ENCODE data around the gene PTK7. TPM values are rescaled to one million over a fixed set of nuclear protein-coding genes. Genes with fewer than 3 reads are reported as not detected.

Gene PTK7
- total RNA-seq, 1 experiment from 2014 or later, result 59.6 TPM

- no peak for DNase-seq (ENCODE audit: low read depth)
Measured at GRCh38 chr6:43204271-43205105, 128.4 kb downstream of the PTK7 start.

DNA sequence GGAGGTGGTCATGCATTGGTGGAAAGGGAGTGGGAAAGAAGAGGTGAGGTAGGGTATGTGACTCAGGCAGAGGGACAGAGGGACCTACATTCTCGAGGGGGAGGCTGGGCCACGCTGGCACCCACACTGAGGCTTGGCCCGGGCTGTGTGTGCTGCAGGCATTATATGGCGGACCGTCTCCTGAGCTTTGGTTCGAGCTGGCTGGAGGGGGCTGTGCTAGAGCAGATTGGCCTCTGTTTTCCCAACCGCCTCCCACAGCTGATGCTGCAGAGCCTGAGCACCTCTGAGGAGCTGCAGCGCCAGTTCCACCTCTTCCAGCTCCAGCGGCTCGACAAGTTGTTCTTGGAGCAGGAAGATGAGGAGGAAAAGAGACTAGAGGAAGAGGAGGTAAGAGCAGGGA lies 129.7 kb downstream of the PTK7 start:
- no peak for DNase-seq (ENCODE audit: low read depth)

DNA sequence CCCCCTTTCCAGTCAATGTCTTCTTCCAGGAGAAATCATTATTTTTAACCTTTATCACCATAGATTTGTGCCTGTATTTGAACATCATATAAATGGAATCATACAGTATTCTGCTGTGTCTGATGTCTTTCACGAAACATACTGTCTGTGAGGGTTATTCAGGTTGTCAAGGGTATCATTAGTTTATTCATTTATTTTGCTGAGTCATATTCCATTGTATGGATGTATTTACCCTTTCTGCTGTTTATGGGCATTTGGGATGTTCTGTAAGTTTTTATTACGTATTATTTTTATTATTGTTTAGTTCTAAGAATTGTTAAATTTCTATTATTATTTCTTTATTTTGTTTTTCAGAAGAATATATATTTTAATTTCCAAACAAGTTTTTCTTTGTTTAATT lies 131.2 kb downstream of the PTK7 start:
- DNase-seq (ENCODE audit: low read depth), result no peak

Other genes with a start within 250 kb of the PTK7 start
- gene RPL7L1, start 196.7 kb upstream of the PTK7 start, total RNA-seq (2014; rRNA removed; shearing (Covaris generic)), result 142 and 157 TPM in 2 replicates
- gene PTCRA, start 160.3 kb upstream of the PTK7 start, total RNA-seq (2014; rRNA removed; shearing (Covaris generic)), result not detected in 2 replicates
- 70.0 and 83.3 TPM in 2 replicates for gene CNPY3, start 146.8 kb upstream of the PTK7 start, total RNA-seq (2014; rRNA removed; shearing (Covaris generic))
- 0.12 TPM in 1 of 2 replicates, not detected in the other for gene GNMT, start 115.6 kb upstream of the PTK7 start, total RNA-seq (2014; rRNA removed; shearing (Covaris generic))
- gene PEX6, start 97.1 kb upstream of the PTK7 start, total RNA-seq (2014; rRNA removed; shearing (Covaris generic)), result 16.5 and 18.1 TPM in 2 replicates
- gene PPP2R5D, start 91.7 kb upstream of the PTK7 start, total RNA-seq (2014; rRNA removed; shearing (Covaris generic)), result 81.0 and 98.6 TPM in 2 replicates
- 131 and 184 TPM in 2 replicates for gene MEA1, start 62.4 kb upstream of the PTK7 start, total RNA-seq (2014; rRNA removed; shearing (Covaris generic))
- gene KLHDC3, start 62.1 kb upstream of the PTK7 start, total RNA-seq (2014; rRNA removed; shearing (Covaris generic)), result 69.3 and 89.0 TPM in 2 replicates
- 117 and 148 TPM in 2 replicates for gene RRP36, start 54.7 kb upstream of the PTK7 start, total RNA-seq (2014; rRNA removed; shearing (Covaris generic))
- 16.5 and 18.2 TPM in 2 replicates for gene CUL7, start 22.5 kb upstream of the PTK7 start, total RNA-seq (2014; rRNA removed; shearing (Covaris generic))
- gene MRPL2, start 16.9 kb upstream of the PTK7 start, total RNA-seq (2014; rRNA removed; shearing (Covaris generic)), result 50.0 and 54.3 TPM in 2 replicates
- gene KLC4, start 16.7 kb upstream of the PTK7 start, total RNA-seq (2014; rRNA removed; shearing (Covaris generic)), result 9.4 and 12.3 TPM in 2 replicates
- 10.7 and 16.7 TPM in 2 replicates for gene SRF, start 95.0 kb downstream of the PTK7 start, total RNA-seq (2014; rRNA removed; shearing (Covaris generic))
- 6.6 and 9.9 TPM in 2 replicates for gene CUL9, start 105.9 kb downstream of the PTK7 start, total RNA-seq (2014; rRNA removed; shearing (Covaris generic))
- gene DNPH1, start 153.2 kb downstream of the PTK7 start, total RNA-seq (2014; rRNA removed; shearing (Covaris generic)), result 50.3 and 74.5 TPM in 2 replicates
- not detected in 2 replicates for gene TTBK1, start 167.2 kb downstream of the PTK7 start, total RNA-seq (2014; rRNA removed; shearing (Covaris generic))
- gene SLC22A7, start 221.9 kb downstream of the PTK7 start, total RNA-seq (2014; rRNA removed; shearing (Covaris generic)), result not detected in 2 replicates
- not detected in 2 replicates for gene CRIP3, start 232.5 kb downstream of the PTK7 start, total RNA-seq (2014; rRNA removed; shearing (Covaris generic))